Measurements from ENCODE around the gene DDX25. TPM values are rescaled to one million over a fixed set of nuclear protein-coding genes. Genes with fewer than 3 reads are reported as not detected.

The DDX25 gene
- total RNA-seq, 1 experiment from 2014 or later = 0.37 TPM

DNA sequence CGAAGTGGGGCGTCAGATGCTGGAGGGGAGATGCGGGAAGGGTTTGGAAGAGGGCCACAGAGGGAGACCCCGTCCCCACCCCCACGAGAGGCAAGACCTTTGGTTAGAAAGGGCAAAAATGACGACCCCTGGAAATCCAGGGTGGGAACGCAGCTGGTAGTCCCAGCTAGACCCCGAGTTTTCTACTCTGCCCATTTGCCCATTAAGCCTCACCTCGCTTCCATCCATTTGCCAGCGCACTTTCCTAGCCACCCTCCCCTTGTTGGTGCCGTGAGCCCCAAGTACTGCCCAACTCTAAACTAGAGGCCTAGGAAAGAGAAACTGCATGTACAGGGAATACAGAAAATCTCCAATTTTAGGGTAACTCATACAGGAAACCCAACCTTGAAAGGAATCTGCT, 370 bp downstream of the DDX25 start:
- TF ChIP-seq TCF7L2 (IDR thresholded peaks at IDR 0.05; ENCODE audit: borderline replicate concordance, extremely low read depth, insufficient read depth, insufficient read length) (no peak), ZFX (IDR thresholded peaks at IDR 0.05) (no peak), ZNF274 (IDR thresholded peaks at IDR 0.05; ENCODE audit: low read depth, low read length) (no peak), JUND (IDR thresholded peaks at IDR 0.05) (no peak), CEBPB (IDR thresholded peaks at IDR 0.05; ENCODE audit: low read depth) (no peak), EZH2 (IDR thresholded peaks at IDR 0.05) (no peak), EZH2phosphoT487 (IDR thresholded peaks at IDR 0.05; ENCODE audit: borderline replicate concordance) (no peak), RAD21 (IDR thresholded peaks at IDR 0.05; ENCODE audit: low read depth) (no peak)
- TF ChIP-seq, protein P1, sequence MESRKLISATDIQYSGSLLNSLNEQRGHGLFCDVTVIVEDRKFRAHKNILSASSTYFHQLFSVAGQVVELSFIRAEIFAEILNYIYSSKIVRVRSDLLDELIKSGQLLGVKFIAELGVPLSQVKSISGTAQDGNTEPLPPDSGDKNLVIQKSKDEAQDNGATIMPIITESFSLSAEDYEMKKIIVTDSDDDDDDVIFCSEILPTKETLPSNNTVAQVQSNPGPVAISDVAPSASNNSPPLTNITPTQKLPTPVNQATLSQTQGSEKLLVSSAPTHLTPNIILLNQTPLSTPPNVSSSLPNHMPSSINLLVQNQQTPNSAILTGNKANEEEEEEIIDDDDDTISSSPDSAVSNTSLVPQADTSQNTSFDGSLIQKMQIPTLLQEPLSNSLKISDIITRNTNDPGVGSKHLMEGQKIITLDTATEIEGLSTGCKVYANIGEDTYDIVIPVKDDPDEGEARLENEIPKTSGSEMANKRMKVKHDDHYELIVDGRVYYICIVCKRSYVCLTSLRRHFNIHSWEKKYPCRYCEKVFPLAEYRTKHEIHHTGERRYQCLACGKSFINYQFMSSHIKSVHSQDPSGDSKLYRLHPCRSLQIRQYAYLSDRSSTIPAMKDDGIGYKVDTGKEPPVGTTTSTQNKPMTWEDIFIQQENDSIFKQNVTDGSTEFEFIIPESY (IDR thresholded peaks at IDR 0.05; ENCODE audit: extremely low read depth, insufficient replicate concordance, low read length) = no peak
- POLR2A ChIA-PET = no interaction called here
- Histone ChIP-seq H3K4me1 (ENCODE audit: control insufficient read depth in 1 of 2, insufficient read depth in 2 of 2, low read length in 2 of 2) (peaks cover 3 to 8% of the 10 kb centered on the region in 2 experiments; a peak in 2 of 4 replicates), H3K27ac (ENCODE audit: low read depth, low read length) (no peak overlapping the region), H3K9me3 (ENCODE audit: control insufficient read depth in 1 of 2, insufficient read depth in 1 of 2, low read depth in 1 of 2, low read length in 2 of 2) (no peaks in the 10 kb centered on the region), H3K36me3 (ENCODE audit: control insufficient read depth in 1 of 2, insufficient read depth in 2 of 2, low read length in 2 of 2) (peaks cover 7 to 14% of the 10 kb centered on the region in 2 experiments; a peak in 3 of 4 replicates), H3K79me2 (ENCODE audit: insufficient read depth, low read length) (peaks cover 29% of the 10 kb centered on the region), H4K20me1 (ENCODE audit: insufficient read depth) (0 out of 2 replicates have a peak, but pooled peaks cover 4% of the 10 kb centered on the region), H3K9ac (ENCODE audit: low read length) (no peak overlapping the region), H3K4me3 (replicated peaks in 1 of 2; ENCODE audit: low read depth in 1 of 2, low read length in 2 of 2) (no peak overlapping the region), H3K4me2 (ENCODE audit: low read length) (no peak overlapping the region), H2AFZ (ENCODE audit: low read depth, low read length, poor library complexity, severe bottlenecking) (no peak overlapping the region), H3K27me3 (ENCODE audit: insufficient read depth, low read length) (peaks cover 8% of the 10 kb centered on the region; the same call in 1 of the 2 replicates), H3K9me2 (ENCODE audit: insufficient read depth) (no peaks in the 10 kb centered on the region)
- BruUV-seq (replicated peaks) = no TSS peak
- intact Hi-C loops (cut with micrococcal nuclease) = no loop called here
- DNase-seq (ENCODE audit: low read depth, low spot score) (no peak), ATAC-seq (no peak)
- CTCF ChIA-PET = no interaction called here
- RAD21 ChIA-PET (ENCODE audit: low non-redundant PET in 1 of 2, low total read pairs in 2 of 2, uncharacterized antibody in 2 of 2, unreplicated experiment in 2 of 2) = no interaction called here
